Nephron progenitor cell (in vitro differentiated cells): ENCODE results near the gene SUN5.

ENCODE experiments used
- DNase-seq: peaks from one replicate; pipeline ENCODE4 v3.0.0; 2021
- H3K27ac Mint-ChIP-seq: 2 replicates; pipeline ENCODE4 v1.8.0; 2021; ENCODE audit warnings: mild to moderate bottlenecking, moderate library complexity, mixed read lengths
- H3K27me3 Mint-ChIP-seq: 2 replicates; pipeline ENCODE4 v1.8.0; 2021; ENCODE audit warnings: mild to moderate bottlenecking, low read depth, mixed read lengths; ENCODE audit not compliant: poor library complexity
- H3K36me3 Mint-ChIP-seq: 2 replicates; pipeline ENCODE4 v1.8.0; 2021; ENCODE audit warnings: low read depth, mixed read lengths
- H3K4me1 Mint-ChIP-seq: 2 replicates; pipeline ENCODE4 v1.8.0; 2021; ENCODE audit warnings: mixed read lengths
- H3K4me3 Mint-ChIP-seq: 2 replicates; pipeline ENCODE4 v1.8.0; 2021; ENCODE audit warnings: mild to moderate bottlenecking, moderate library complexity, mixed read lengths
- H3K9me3 Mint-ChIP-seq: 2 replicates; pipeline ENCODE4 v1.8.0; 2021; ENCODE audit warnings: mild to moderate bottlenecking, moderate library complexity, mixed read lengths
- CTCF ChIP-seq: fragments of 200-600 bp; sonication (generic); IDR thresholded peaks from 2 replicates; pipeline ENCODE4 v1.5.0; 2021; ENCODE audit warnings: antibody characterized with exemption

The SUN5 gene

GRCh38 chr20:33010674-33011449 lies 6.6 kb upstream of the SUN5 start:
- TF ChIP-seq CTCF: no peak
- no peak overlapping the region for H3K27ac Mint-ChIP-seq
- H3K27me3 Mint-ChIP-seq: peaks cover 28% of the 10 kb centered on the region
- no peak overlapping the region for H3K4me3 Mint-ChIP-seq
- H3K36me3 Mint-ChIP-seq: no peaks in the 10 kb centered on the region
- no peak for DNase-seq
- peaks cover 38% of the 10 kb centered on the region for H3K4me1 Mint-ChIP-seq
- H3K9me3 Mint-ChIP-seq: no peaks in the 10 kb centered on the region

- peaks cover 32% of the 10 kb centered on the region for H3K4me1 Mint-ChIP-seq
Observed at GRCh38 chr20:33010133-33010504, 5.9 kb upstream of the SUN5 start.

GRCh38 chr20:33009214-33010132 lies 5.2 kb upstream of the SUN5 start:
- Mint-ChIP-seq H3K36me3 (no peaks in the 10 kb centered on the region), H3K27ac (peak overlapping the region; percentile 5)

More at GRCh38 chr20:33010133-33010504, 5.9 kb upstream of the SUN5 start:
- Mint-ChIP-seq H3K36me3 (no peaks in the 10 kb centered on the region), H3K4me3 (no peak overlapping the region), H3K27ac (no peak overlapping the region), H3K27me3 (peaks cover 23% of the 10 kb centered on the region), H3K9me3 (peaks cover 4% of the 10 kb centered on the region)
- DNase-seq: no peak
- no peak for TF ChIP-seq CTCF

GRCh38 chr20:33008336-33009213 lies 4.3 kb upstream of the SUN5 start:
- Mint-ChIP-seq H3K27ac (peak overlapping the region; percentile 5), H3K36me3 (no peaks in the 10 kb centered on the region), H3K9me3 (peaks cover 5% of the 10 kb centered on the region), H3K4me3 (no peak overlapping the region), H3K4me1 (peaks cover 22% of the 10 kb centered on the region), H3K27me3 (peaks cover 20% of the 10 kb centered on the region)
- DNase-seq: no peak
- no peak for TF ChIP-seq CTCF

More at GRCh38 chr20:33009214-33010132, 5.2 kb upstream of the SUN5 start:
- no peak for TF ChIP-seq CTCF
- peak; percentile 56 for DNase-seq
- Mint-ChIP-seq H3K27me3 (peaks cover 20% of the 10 kb centered on the region), H3K4me1 (peaks cover 25% of the 10 kb centered on the region), H3K4me3 (no peak overlapping the region), H3K9me3 (peaks cover 5% of the 10 kb centered on the region)

- Mint-ChIP-seq H3K9me3 (peaks cover 5% of the 10 kb centered on the region), H3K27ac (no peak within 1 kb of the TSS), H3K4me1 (peaks cover 22% of the 10 kb centered on the region), H3K36me3 (no peaks in the 10 kb centered on the region), H3K4me3 (no peak within 1 kb of the TSS), H3K27me3 (peaks cover 15% of the 10 kb centered on the region)
- no peak for DNase-seq
- TF ChIP-seq CTCF: no peak
Observed at GRCh38 chr20:33007376-33008335, 3.4 kb upstream of the SUN5 start, which contains the start of gene BPIFB2. TSS of gene BPIFB2 (plus strand) at chr20:33007704. CDS start at chr20:33008575, 871 bp downstream.
